ENCODE measurements around the gene RELA.

- TF ChIP-seq, protein P1, sequence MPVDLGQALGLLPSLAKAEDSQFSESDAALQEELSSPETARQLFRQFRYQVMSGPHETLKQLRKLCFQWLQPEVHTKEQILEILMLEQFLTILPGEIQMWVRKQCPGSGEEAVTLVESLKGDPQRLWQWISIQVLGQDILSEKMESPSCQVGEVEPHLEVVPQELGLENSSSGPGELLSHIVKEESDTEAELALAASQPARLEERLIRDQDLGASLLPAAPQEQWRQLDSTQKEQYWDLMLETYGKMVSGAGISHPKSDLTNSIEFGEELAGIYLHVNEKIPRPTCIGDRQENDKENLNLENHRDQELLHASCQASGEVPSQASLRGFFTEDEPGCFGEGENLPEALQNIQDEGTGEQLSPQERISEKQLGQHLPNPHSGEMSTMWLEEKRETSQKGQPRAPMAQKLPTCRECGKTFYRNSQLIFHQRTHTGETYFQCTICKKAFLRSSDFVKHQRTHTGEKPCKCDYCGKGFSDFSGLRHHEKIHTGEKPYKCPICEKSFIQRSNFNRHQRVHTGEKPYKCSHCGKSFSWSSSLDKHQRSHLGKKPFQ (tag by site-specific recombination; IDR thresholded peaks at IDR 0.05), result no peak
- TF ChIP-seq ZNF514 (tag by site-specific recombination; IDR thresholded peaks at IDR 0.05) (no peak), CTCF (tag by site-specific recombination; IDR thresholded peaks at IDR 0.05) (no peak), PRDM4 (tag by site-specific recombination; IDR thresholded peaks at IDR 0.05) (no peak), ZNF777 (tag by site-specific recombination; IDR thresholded peaks at IDR 0.05; ENCODE audit: borderline replicate concordance) (no peak), KLF17 (tag by site-specific recombination; IDR thresholded peaks at IDR 0.05) (no peak), GLIS2 (tag by site-specific recombination; IDR thresholded peaks at IDR 0.05) (no peak), PRDM1 (tag by site-specific recombination; IDR thresholded peaks at IDR 0.05) (no peak), ZNF274 (IDR thresholded peaks at IDR 0.05; ENCODE audit: low read length) (no peak), ZNF274 (tag by site-specific recombination; IDR thresholded peaks at IDR 0.05; ENCODE audit: borderline replicate concordance) (no peak), ELK4 (IDR thresholded peaks at IDR 0.05; ENCODE audit: borderline replicate concordance, low read depth, low read length) (no peak)
- TF ChIP-seq, protein P2, sequence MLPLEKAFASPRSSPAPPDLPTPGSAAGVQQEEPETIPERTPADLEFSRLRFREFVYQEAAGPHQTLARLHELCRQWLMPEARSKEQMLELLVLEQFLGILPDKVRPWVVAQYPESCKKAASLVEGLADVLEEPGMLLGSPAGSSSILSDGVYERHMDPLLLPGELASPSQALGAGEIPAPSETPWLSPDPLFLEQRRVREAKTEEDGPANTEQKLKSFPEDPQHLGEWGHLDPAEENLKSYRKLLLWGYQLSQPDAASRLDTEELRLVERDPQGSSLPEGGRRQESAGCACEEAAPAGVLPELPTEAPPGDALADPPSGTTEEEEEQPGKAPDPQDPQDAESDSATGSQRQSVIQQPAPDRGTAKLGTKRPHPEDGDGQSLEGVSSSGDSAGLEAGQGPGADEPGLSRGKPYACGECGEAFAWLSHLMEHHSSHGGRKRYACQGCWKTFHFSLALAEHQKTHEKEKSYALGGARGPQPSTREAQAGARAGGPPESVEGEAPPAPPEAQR (tag by site-specific recombination; IDR thresholded peaks at IDR 0.05), result no peak
Measured at GRCh38 chr11:65698205-65698604, 35.5 kb upstream of the RELA start.

Data from HEK293 (cell line).